Fibroblast of skin of right biceps (primary cell): ENCODE measurements around the gene NEK8.
A peak's percentile ranks its signal among the peaks of the same experiment; 100 is the strongest.

ENCODE experiments used
- DNase-seq: peaks from one replicate; pipeline ENCODE4 v3.0.0-alpha.2; 2013

Gene NEK8

DNA sequence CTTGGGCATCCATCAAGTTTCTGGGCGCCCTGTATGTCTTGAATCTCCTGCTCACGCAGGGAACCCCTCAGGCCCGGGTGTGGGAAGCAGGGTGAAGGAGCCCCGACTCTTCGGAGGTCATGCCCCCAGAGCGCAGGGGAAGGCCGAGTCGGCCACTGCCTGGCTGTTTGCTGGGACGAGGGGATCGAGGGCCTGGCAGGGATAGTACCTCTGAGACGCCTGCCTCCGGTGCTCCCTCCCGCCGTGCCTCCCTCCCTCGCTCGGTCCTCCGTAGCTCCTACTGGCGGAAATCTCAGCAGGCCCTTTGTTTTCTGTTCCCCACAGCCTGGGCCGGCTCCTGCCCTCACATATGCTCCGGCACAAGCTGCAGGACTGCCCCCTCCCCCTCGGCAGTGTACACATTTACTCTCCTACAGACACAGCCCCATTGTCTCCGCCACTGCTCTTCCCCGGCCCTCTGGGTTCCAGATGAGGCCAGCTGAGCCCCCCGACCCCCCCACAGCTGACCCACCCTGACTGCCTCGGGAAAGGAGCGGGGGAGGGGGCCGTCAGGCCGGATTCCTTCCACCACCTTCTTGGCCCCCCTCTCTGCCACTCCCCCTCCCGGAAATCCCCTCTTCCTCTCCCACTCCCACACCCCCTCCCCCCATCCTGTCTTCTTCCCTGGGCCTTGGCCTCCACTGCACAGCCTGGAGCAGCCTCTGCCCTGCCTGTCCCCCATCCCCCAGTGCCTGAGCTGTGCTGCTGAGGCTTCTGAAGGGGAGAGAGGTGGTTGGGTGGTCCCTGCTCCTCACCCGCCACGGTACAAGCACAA is 16.6 kb downstream of the NEK8 start:
- DNase-seq = peak; percentile 63

DNA sequence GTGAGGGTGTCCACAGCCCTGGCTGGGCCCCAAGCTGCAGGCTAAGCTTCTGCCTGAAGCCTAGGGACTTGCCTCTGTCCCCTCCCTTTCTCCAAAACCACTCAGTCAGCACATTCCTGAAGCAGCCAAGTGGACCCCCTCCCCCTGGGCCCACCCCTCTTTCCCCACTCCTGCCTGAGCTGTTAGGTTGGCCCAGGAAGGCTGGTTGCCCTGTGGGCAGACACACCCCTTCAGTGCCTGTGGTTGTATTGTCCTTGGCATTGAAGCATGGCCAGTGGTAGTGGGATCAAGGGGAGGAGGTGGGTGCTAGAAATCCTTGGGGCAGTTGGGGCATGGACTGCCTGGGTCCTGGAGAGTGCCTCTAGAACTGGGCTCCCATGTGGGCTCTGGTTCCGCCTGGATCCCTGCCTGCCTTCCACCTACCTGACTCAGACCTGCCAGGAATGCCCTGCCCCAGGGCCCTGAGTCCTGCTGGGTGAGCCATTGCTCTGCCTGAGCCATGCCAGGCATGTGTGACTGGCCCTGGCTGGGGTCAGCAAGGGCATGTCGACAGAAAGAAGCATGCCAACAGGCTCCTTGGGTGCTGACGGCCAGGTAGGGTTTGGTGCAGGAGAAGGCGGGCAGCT is 17.3 kb downstream of the NEK8 start:
- DNase-seq = no peak

- DNase-seq = no peak
Measured at GRCh38 chr17:28746611-28747050, 18.0 kb downstream of the NEK8 start.

DNA sequence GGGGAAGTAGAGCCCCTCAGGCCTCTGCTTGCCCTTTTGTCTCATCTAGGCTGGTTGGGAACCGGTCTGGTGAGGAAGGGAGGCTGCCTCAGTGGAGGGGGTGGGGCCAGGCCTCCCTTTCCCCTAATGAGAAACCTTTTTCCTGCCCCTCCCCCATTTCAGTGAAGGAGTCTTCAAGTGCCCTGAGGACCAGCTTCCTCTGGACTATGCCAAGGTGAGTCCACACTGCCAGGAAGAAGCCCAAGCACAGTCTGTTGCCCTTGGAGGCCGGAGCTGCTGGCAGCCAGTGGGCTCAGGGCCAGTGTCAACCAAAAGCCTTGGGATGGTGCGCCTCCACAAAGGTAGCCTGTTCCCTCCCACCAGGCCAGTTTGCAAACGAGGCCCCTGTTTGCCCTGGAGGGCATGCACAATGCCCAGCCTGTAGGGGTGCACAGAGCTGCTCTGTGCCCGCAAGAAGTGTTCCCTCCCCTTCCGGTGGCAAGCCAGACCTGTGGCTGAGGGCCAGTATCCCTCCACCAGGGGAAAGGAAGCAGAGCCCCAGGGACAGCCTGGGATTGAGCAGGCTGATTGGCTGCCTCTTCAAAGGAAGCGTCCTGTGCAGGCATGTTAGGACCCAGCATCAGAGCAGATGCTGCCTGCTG is 18.6 kb downstream of the NEK8 start:
- no peak for DNase-seq

DNA sequence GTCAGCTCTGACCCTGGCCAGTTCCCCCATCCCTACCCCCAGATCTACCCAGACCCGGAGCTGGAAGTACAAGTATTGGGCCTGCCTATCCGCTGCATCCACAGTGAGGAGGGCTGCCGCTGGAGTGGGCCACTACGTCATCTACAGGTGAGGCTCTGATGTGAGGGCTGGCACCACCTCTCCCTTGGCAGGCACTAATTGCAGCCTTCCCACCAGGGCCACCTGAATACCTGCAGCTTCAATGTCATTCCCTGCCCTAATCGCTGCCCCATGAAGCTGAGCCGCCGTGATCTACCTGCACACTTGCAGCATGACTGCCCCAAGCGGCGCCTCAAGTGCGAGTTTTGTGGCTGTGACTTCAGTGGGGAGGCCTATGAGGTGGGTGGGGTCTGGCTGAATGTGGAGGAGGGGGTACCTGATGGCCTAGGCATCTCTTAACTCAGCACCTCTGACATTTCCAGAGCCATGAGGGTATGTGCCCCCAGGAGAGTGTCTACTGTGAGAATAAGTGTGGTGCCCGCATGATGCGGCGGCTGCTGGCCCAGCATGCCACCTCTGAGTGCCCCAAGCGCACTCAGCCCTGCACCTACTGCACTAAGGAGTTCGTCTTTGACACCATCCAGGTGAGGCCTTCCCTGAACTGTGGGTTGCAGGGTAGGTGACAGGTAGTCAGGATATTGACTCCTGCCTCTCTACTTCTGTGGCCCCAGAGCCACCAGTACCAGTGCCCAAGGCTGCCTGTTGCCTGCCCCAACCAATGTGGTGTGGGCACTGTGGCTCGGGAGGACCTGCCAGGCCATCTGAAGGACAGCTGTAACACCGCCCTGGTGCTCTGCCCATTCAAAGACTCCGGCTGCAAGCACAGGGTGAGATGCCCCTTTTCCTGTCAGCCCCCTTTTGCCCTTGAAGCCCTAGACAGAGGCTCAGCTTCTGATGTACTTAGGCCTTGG is 19.5 kb downstream of the NEK8 start:
- no peak for DNase-seq

GRCh38 chr17:28748852-28749515 is 20.4 kb downstream of the NEK8 start:
- no peak for DNase-seq

- no peak for DNase-seq
Measured at GRCh38 chr17:28749516-28750177, 21.1 kb downstream of the NEK8 start.

- peak; percentile 87 for DNase-seq
Measured at GRCh38 chr17:28750178-28751047, 21.8 kb downstream of the NEK8 start.

GRCh38 chr17:28751600-28752366 is 23.2 kb downstream of the NEK8 start:
- DNase-seq = no peak

DNA sequence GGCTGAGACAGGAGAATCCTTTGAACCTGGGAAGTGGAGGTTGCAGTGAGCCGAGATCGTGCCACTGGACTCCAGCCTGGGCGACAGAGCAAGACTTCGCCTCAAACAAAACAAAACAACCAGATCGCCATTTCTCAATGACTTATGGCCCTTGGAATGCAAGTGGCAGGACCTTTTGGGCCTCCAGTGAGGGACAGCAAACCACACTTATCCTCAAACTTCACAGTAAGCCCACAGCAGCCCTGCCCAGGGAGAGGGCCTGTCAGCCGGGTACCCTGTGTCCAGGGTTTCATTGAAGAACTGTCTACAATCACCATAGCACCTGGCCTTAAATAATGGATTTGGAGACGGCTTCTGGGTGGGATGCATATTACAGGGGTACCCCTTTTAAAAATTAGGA is 26.9 kb downstream of the NEK8 start:
- DNase-seq = no peak

DNA sequence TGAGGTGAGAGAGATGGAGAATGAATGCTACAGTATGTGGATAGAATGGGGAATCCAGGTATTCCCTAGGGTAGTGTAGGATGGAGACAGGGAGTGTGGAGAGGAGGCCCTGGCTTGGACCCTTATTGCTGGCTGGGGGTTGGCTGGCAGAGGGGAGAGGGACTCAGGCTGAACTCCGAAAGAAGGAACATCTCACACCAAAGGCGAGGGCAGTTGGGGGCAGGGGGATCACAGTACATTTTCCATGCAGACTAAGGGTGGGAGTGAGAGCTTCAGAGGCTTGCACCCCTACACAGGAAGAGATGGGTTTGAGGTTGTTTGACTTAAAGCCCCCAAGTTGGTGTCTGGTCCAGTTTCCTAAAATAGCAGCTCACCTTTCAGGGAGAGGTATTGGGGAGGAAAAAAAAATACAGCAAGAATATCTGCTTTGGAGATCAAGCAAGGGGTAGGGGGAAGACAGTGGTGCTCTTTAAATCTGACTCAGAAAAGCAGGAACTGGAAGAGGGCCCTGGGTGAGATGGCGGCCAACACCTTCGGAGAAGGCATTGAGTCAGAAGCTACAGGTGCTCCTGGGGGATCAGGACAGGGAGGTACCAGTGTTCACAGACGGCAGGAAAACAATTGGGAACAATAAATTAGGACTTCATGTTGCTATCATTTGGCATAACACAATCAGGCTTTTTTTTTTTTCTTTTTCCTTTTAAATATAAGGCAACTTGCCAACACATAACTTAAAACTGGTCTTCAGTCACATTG is 27.6 kb downstream of the NEK8 start:
- no peak for DNase-seq

- no peak for DNase-seq
Measured at GRCh38 chr17:28758411-28759121, 30.0 kb downstream of the NEK8 start.

DNA sequence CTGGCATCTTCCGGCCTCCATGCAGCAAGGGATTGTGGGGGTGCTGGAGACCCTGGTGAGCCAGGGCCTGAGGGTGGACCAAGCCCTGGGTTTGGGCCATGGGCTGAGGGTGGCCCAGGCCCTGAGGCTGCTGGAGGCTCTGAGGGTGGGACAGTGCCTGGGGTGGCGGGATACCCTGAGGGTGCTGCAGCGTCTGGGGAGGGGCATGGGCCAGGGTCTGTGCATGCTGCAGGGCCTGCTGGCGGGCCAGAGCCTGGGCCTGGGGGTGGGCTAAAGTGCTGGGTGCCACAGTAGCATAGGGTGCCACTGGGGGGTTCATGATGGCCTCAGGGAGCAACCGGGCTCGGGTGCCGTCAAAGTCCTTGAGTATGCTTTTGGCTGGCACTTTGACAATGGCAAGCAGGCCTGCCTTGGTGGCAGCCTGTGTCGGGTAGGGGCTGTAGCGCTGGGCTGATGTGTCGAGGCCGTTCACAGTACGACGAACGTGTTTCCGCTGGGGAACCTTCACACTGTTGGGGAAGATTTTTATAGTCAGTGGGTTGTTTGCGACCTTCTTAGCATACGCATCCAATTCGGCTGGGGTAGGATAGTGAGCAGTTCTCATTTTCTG is 30.8 kb downstream of the NEK8 start:
- no peak for DNase-seq

DNA sequence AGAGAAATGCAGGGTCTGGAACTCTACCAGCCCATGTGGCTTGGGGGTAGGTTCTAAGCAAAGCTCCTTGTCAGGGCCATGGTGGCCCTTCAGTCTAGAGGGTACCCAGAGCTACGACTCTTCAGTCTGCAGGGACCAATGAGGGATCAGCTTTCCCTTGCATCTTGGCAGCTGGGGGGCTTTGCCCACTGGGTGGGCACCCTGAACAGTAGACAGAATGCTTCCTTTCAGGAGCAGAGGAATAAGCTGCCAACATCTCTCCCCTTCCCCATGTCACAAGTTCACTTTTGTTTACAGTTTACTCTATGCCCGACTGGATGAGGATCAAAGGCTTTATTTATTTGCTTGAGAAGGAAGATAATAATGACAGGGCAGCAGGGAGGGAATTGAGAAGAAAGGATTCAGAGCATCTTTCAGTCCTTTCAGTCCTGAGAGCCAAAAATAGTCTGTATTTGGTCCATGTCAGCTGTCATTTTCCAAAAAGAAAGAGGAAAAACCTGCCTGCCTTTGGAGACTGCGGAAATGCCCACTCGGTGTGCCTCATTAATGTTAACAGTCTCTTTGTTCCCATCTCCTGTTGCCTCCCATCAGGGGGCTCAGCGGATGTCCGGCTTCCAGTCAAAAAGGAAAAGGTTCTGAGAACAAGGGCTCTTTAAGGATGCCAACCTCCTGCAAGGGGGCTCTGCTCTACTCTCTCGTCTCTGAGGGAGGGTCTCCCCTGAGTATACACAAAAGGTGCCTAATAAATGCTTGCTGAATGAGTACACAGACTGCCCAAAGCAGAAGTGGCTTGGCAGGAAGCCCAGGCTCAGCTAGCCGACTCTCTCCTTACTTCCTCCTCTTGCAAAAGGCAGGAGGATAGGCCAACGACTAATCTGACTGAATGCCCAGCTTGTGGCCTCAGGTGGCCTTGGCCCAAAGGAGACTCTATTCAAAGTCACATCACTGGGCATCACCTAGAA is 32.3 kb downstream of the NEK8 start:
- DNase-seq = peak; percentile 42

DNA sequence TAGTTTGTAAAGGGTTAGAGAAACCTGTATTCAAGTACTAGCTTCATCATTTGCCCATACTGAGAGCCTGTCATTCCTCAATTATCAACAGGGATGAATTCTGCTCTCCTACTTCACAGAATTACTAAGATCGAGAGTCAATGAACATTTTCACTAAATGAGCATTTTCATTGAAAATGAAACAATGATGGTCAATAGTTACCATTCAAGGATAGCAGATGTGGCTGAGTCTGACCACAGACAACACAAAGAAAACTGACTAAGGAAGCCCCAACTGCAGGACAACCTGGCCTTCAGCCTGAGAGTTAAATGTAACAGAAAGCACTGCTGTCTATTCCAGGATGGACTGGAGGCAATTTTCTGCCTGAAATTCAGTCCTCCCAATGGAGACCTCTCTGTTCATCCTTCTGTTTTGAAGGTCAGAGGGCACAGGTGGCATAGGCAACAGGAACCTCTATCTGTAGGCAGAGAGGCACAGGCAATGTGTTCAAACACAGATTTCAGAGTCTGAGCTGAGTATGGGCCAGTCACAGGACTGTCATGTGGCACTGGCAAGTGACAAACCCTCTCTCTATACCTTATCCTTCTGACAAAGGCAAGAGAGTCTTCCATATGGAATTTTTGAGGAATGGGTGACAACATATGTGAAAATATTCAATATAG is 34.7 kb downstream of the NEK8 start:
- DNase-seq = no peak

DNA sequence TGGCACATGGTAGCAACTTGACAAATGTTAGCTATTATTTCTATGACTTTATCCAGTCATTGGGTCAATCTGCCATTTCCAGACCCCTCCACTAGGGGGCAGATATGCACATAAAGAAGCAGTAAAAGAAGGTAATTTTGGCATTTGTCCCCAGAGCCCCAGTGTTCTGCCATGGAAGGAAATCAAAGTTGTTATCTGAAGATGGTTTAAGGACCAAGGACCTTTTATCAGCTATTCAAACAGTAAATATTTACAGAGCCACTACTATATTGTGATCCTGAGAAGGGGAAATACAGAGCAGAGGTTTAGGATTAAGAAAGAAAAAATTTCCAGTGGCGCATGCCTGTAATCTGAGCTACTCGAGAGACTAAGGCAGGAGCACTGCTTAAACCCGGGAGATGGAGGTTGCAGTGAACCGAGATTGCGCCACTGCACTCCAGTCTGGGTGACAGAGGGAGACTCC is 35.2 kb downstream of the NEK8 start:
- DNase-seq = peak; percentile 77
